ENCODE measurements around the gene HECW1. TPM values are rescaled to one million over a fixed set of nuclear protein-coding genes. Genes with fewer than 3 reads are reported as not detected.

Gene HECW1
- total and polyA plus RNA-seq, 2 of the 8 experiments (the other 6 are each of a cell fraction or from before 2014, with no cell fraction given) = 2.9 to 12.7 TPM

GRCh38 chr7:43480581-43480980, 368.1 kb downstream of the HECW1 start:
- H4K20me1 ChIP-seq (replicated peaks in 1 of 2; ENCODE audit: control insufficient read depth in 1 of 2, insufficient read depth in 2 of 2, low read length in 2 of 2) = no peaks in the 10 kb centered on the region
- no peak overlapping the region for H2BK15ac ChIP-seq (ENCODE audit: low read length)
- H3K27me3 ChIP-seq (replicated peaks in 1 of 4; ENCODE audit: control insufficient read depth in 3 of 4, extremely low read depth in 1 of 4, insufficient read depth in 3 of 4, low read length in 3 of 4) = no peaks in the 10 kb centered on the region
- H3K4me1 ChIP-seq (replicated peaks in 1 of 4; ENCODE audit: control insufficient read depth in 3 of 4, insufficient read depth in 4 of 4, low read length in 3 of 4) = no peaks in the 10 kb centered on the region
- H2AFZ ChIP-seq (ENCODE audit: low read length) = no peak overlapping the region
- no peak overlapping the region for H2BK12ac ChIP-seq (ENCODE audit: low read depth, low read length)
- no peaks in the 10 kb centered on the region for H3K23me2 ChIP-seq (ENCODE audit: low read depth, low read length)
- H3K14ac ChIP-seq (ENCODE audit: insufficient read length) = no peak overlapping the region
- H3K56ac ChIP-seq (replicated peaks; ENCODE audit: insufficient read length, low read depth, low read length) = no peak overlapping the region
- no peak overlapping the region for H3K9ac ChIP-seq (replicated peaks in 1 of 4; ENCODE audit: extremely low read depth in 1 of 4, low read depth in 3 of 4, low read length in 3 of 4)
- no peak overlapping the region for H3K4me2 ChIP-seq (ENCODE audit: insufficient read depth in 1 of 2, low read depth in 2 of 2, low read length in 2 of 2)
- ChIA-PET CTCF (ENCODE audit: partially characterized antibody) (interaction anchor here (1.0 to 2.0 kb wide), 3 partner anchors 31 to 102 kb away, joined by 3 to 10 read pairs (median 7); partner anchors contain the start of gene STK17A), POLR2A (ENCODE audit: partially characterized antibody) (no interaction called here)
- DNase-seq (ENCODE audit: low read depth in 1 of 2, low spot score in 2 of 2) = no peak
- no peak for FAIRE-seq
- 0 out of 8 replicates have a peak, but pooled peaks cover 0 to 7% (median 0%) of the 10 kb centered on the region in 4 experiments for H3K36me3 ChIP-seq (ENCODE audit: control insufficient read depth in 2 of 4, insufficient read depth in 4 of 4, low read length in 3 of 4)
- no peak overlapping the region for H3K4ac ChIP-seq (replicated peaks; ENCODE audit: insufficient read length, low read depth, low read length)
- no peak overlapping the region for H3K4me3 ChIP-seq (ENCODE audit: extremely low read depth in 1 of 4, insufficient read depth in 2 of 4, low read depth in 3 of 4, low read length in 4 of 4)
- no peaks in the 10 kb centered on the region for H3K79me2 ChIP-seq (ENCODE audit: control insufficient read depth in 1 of 2, insufficient read depth in 2 of 2, low read length in 2 of 2)
- H3K23ac ChIP-seq (ENCODE audit: insufficient read length) = no peak overlapping the region
- H2BK5ac ChIP-seq (ENCODE audit: low read depth, low read length) = no peak overlapping the region
- no peak overlapping the region for H2BK120ac ChIP-seq (replicated peaks; ENCODE audit: low read depth, low read length)
- H4K8ac ChIP-seq (ENCODE audit: extremely low read depth, insufficient read depth, low read length) = no peak overlapping the region
- H2AK5ac ChIP-seq (ENCODE audit: low read depth, low read length) = no peak overlapping the region
- no peak overlapping the region for H4K5ac ChIP-seq (ENCODE audit: insufficient read length, low read depth, low read length)
- no peak overlapping the region for H4K91ac ChIP-seq (replicated peaks; ENCODE audit: insufficient read length, low read length)
- H3K79me1 ChIP-seq (ENCODE audit: low read depth, low read length) = no peaks in the 10 kb centered on the region
- WGBS, 2 experiments (ENCODE audit: extremely low coverage in 1 of 2, insufficient coverage in 1 of 2, insufficient read length in 1 of 2, insufficient replicate concordance in 2 of 2, low coverage in 1 of 2, low lambda C conversion rate in 2 of 2, missing lambda C conversion rate in 1 of 2) = 66% methylated on average over 4 of the region's 4 CpGs; no CpG with 5 or more reads in 1 of the 2 experiments
- H2BK20ac ChIP-seq (ENCODE audit: low read length) = no peak overlapping the region
- H3K27ac ChIP-seq (ENCODE audit: low read depth, low read length) = no peak overlapping the region
- no peak overlapping the region for H3K18ac ChIP-seq (ENCODE audit: extremely low read depth, low read length)
- peaks cover 12% of the 10 kb centered on the region in 2 experiments; a peak in 3 of 4 replicates for H3K9me3 ChIP-seq (ENCODE audit: insufficient read depth in 2 of 2, low read depth in 1 of 2, low read length in 1 of 2)
- TF ChIP-seq JUN (IDR thresholded peaks at IDR 0.05; ENCODE audit: low read depth, low read length) = no peak
- TF ChIP-seq RFX5 (IDR thresholded peaks at IDR 0.05; ENCODE audit: borderline replicate concordance, low read depth, low read length) = no peak
- no peak for TF ChIP-seq BACH1 (IDR thresholded peaks at IDR 0.05; ENCODE audit: low read length)
- TF ChIP-seq POLR2A (IDR thresholded peaks at IDR 0.05; ENCODE audit: control extremely low read depth in 1 of 2, low read depth in 2 of 2, low read length in 2 of 2) = no peak
- no peak for TF ChIP-seq TAF1 (IDR thresholded peaks at IDR 0.05; ENCODE audit: low read depth, low read length)
- TF ChIP-seq CREB1 (IDR thresholded peaks at IDR 0.05) = no peak
- TF ChIP-seq CTCF (IDR thresholded peaks at IDR 0.05; ENCODE audit: control extremely low read depth in 1 of 3, insufficient read depth in 1 of 3, low read depth in 1 of 3, low read length in 3 of 3) = no peak
- TF ChIP-seq BCL11A (IDR thresholded peaks at IDR 0.05; ENCODE audit: low read depth in 2 of 2, low read length in 2 of 2) = no peak
- TF ChIP-seq KDM4A (IDR thresholded peaks at IDR 0.05; ENCODE audit: low read depth, low read length, severe bottlenecking) = no peak
- no peak for TF ChIP-seq HDAC2 (IDR thresholded peaks at IDR 0.05; ENCODE audit: borderline replicate concordance in 1 of 2, low read depth in 2 of 2, low read length in 2 of 2)
- TF ChIP-seq ATF3 (IDR thresholded peaks at IDR 0.05; ENCODE audit: insufficient read depth, low read depth, low read length) = no peak
- TF ChIP-seq SRF (IDR thresholded peaks at IDR 0.05; ENCODE audit: low read depth, low read length) = no peak

Measured in H1 (cell line).